MG63 (cell line): ENCODE measurements around the gene CTDNEP1. TPM values are rescaled to one million over a fixed set of nuclear protein-coding genes. Genes with fewer than 3 reads are reported as not detected.
"Not testable (repeated sequence)": the region's sequence is repeated elsewhere in the genome, so short reads cannot be mapped to it uniquely, and the experiment has no call there.

Experiments used
- DNase-seq: peaks from one replicate; pipeline ENCODE4 v3.0.0-alpha.2; 2020
- H3K27me3 ChIP-seq: fragments of 250-450 bp; sonication (Bioruptor Pico); 2 replicates; pipeline ENCODE4 v1.5.1; 2020; ENCODE audit warnings: mild to moderate bottlenecking, moderate library complexity
- H3K36me3 ChIP-seq: fragments of 250-450 bp; sonication (Bioruptor Pico); 2 replicates; pipeline ENCODE4 v1.5.1; 2020; ENCODE audit warnings: mild to moderate bottlenecking, moderate library complexity
- H3K4me3 ChIP-seq: fragments of 250-450 bp; sonication (Bioruptor Pico); 2 replicates; pipeline ENCODE4 v1.5.1; 2020; ENCODE audit warnings: mild to moderate bottlenecking, moderate library complexity
- H3K9me3 ChIP-seq: fragments of 250-450 bp; sonication (Bioruptor Pico); 2 replicates; pipeline ENCODE4 v1.5.1; 2020; ENCODE audit warnings: mild to moderate bottlenecking, moderate library complexity
- total RNA-seq: library from RNA; depleted of rRNA; stranded (reverse); fragments of >200 nt; shearing (Covaris generic); gene quantifications from 2 replicates; pipeline ENCODE4 v1.2.3, GENCODE V29; 2014; ENCODE audit warnings: low replicate concordance

Gene CTDNEP1
- total RNA-seq, 1 experiment from 2014 or later: 7.8 TPM

DNA sequence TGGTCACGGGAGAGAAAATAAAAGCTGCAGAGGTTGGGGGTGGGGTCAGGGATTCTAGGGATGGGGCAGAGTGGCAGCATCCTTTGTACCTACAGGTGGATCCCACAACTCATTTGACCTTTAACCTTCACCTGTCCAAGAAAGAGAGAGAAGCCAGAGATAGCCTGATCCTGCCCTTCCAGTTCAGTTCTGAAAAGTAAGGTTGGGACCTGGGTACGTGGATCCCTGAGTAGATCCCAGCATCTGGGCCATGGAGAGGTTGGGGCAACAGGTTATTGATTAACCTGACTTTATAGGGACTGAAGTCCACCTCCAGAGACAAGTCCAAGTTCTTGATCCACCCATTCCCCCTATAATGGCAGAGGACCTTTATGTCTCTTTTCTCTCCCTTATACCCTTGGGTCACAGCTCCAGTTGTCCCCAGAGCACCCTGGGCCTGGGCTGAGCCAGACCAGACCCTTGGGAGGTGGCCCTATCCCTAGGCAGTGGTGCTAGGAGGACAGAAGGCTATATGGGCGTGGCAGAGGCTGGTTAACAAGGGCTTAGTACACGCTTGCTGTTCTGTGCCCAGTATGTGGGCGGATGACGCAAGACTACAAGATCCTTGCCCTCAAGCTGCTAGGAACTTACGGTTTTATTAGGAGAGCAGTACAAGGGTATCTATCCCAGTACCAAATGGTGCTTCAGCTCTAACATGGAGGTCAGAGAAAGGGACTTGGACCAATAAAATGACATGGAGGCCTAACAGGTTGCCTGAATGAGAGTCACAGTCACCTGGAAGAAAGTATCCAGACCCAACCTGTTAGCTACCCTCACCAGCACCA lies 7.4 kb upstream of the CTDNEP1 start:
- peak; percentile 77 for DNase-seq
- H3K4me3 ChIP-seq: no peak overlapping the region
- H3K9me3 ChIP-seq: no peaks in the 10 kb centered on the region
- H3K36me3 ChIP-seq: peaks cover 26% of the 10 kb centered on the region
- H3K27me3 ChIP-seq: no peaks in the 10 kb centered on the region

DNA sequence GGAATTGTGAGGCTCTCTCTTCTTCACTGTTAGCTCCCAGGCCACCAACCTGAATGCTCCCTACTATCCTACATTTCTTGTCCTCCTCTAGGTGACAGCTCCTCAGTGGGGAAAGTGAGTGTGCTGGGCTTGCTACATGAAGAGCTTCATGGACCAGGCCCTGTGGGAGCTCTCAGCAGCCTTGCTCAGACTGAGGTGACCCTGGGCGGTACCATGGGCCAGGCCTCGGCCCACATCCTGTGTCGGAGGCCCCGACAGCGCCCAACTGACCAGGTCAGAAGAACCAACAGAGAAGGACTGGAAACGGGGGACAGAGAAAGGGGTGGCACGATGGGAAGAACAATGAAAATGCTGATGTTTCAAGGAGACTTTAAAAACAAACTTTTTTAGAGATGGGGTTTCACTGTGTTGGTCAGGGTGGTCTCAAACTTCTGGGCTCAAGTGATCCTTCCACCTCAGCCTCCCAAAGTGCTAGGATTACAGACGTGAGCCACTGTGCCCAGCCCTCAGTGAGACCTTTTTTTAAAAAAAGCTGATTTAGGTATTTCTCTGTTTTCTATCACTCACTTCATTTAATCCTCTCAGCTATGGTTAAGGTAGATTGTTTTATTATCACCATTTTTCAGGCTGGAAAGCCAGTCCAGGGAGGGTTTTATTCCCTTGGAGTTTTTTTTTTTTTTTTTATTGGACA lies 5.4 kb upstream of the CTDNEP1 start:
- H3K27me3 ChIP-seq: no peaks in the 10 kb centered on the region
- H3K4me3 ChIP-seq: no peak overlapping the region
- DNase-seq: no peak
- H3K36me3 ChIP-seq: peaks cover 26% of the 10 kb centered on the region
- H3K9me3 ChIP-seq: no peaks in the 10 kb centered on the region

DNA sequence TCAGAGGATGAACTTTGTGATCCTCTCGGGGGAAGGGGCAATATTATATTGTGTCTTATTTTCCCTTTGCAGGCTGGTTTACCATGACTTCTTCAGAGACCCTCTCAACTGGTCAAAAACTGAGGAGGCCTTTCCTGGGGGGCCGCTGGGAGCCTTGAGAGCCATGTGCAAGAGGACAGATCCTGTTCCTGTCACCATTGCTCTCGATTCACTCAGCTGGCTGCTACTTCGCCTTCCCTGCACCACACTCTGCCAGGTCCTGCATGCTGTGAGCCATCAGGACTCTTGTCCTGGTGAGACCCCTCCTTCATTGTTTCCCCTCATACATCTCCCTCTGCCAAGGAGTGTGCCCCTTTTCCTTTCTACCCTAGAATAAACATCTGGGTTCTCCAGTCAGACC lies 3.0 kb upstream of the CTDNEP1 start:
- no peak for DNase-seq
- H3K27me3 ChIP-seq: no peaks in the 10 kb centered on the region
- no peak overlapping the region for H3K4me3 ChIP-seq
- H3K9me3 ChIP-seq: no peaks in the 10 kb centered on the region
- peaks cover 26% of the 10 kb centered on the region for H3K36me3 ChIP-seq

DNA sequence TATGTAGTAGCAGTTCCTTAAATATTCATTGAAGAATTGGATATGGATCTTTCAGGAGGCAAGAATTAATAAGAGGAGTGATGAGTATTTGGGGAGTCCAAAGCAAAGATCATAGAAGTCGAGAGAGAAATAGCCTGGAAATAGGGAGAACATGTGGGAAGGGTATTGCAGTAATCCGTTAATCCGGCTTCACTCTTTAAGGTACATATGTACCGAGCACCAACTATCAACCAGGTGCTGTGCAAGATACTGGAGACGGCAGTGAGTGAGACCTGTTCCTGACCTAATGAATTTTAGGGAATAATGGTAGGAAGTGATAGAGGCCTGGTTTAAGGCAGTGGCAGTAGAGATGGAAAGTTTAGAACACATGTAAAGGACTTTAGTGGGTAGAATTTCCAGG lies 1.5 kb upstream of the CTDNEP1 start:
- no peaks in the 10 kb centered on the region for H3K9me3 ChIP-seq

DNA sequence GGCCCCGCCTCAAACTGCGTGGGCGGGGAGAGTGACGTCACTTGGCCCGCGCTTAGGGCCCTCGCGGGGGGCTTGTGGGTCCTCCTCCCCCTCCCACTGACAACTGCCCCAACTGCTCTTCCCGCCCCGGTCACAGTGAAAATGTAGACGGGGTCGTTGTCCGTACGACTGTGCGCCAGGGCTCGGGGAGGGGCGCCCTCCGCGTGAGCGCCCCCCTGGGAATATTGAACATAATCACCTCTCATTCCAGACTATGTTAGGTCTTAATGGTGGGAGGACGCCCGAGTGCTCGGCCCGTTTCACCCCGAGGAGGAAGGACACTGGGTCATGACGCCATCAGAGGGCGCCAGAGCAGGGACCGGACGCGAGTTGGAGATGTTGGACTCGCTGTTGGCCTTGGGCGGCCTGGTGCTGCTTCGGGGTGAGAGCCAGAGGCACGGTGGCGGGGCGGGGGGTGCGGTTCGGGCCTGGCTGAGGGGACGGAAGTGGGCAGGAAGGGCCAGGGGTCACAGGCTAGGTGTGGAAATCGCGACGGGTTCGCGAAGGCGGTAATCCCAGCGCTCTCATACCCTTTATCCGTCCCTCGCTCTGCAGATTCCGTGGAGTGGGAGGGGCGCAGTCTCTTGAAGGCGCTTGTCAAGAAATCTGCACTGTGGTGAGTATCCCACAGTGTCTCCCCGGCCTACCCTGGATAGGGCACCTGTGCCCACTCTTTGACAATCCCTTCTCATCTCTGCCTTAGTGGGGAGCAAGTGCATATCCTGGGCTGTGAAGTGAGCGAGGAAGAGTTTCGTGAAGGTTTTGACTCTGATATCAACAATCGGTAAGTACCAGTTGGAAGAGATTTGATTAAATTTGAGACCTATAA lies 876 bp upstream of the CTDNEP1 start, which contains the start of gene ELP5:
ELP5 (plus strand) TSS at position 40 of the 868 bp plus-strand sequence; CDS start at position 376, 336 bp downstream.
- peaks cover 19% of the 10 kb centered on the region for H3K36me3 ChIP-seq
- peak within 1 kb of the TSS; percentile 90 for H3K4me3 ChIP-seq
- no peaks in the 10 kb centered on the region for H3K9me3 ChIP-seq
- no peaks in the 10 kb centered on the region for H3K27me3 ChIP-seq
- peak; percentile 91 for DNase-seq

More for the DNA sequence above, 1.5 kb upstream of the CTDNEP1 start:
- Histone ChIP-seq H3K27me3 (no peaks in the 10 kb centered on the region), H3K4me3 (peak overlapping the region; percentile 90), H3K36me3 (peaks cover 21% of the 10 kb centered on the region)
- no peak for DNase-seq

DNA sequence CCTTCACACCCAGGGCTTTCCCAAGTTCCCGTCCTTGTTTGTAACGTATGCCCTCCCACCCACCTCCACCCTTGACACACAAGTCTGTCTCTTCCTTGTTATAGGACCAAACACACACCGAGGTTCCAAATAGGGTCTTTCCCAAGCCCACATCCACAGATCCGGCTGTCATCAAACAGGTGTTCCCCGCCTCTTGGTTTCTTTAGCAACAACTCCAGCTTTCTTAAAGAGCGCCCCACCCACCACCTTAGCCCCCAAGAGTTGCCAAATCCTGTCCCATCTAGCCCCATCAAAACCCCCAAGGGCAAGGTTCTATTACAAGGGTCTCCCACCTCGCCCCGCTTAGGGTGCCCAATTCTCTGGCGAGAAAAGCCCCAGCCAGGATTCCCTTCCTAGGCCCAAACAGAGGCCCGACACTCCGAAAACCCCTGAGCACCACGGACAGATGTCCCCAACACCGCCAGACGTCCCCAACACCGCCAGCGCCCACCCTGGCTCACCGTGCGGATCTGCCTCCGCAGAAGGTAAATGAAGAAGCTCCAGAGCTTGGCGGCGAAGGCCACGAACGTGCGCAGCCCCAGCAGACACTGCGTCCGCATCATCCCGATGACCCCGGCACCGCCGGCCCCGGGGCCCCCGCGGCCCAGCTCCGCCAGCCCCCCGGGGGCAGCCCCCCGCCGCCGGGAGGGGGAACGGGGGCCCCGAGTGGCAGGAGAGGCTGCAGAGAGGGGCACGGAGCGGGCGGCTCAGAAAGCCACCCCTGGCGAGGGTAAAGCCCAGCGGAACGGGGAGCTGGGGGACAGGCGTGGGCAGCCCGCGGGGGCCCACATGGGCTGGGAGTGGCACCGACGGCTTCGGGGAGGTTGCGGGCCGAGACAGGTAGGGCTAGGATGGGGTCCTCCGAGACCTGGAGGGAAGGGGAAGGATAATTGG lies 573 bp downstream of the CTDNEP1 start:
- peak overlapping the region; percentile 90 for H3K4me3 ChIP-seq
- no peaks in the 10 kb centered on the region for H3K27me3 ChIP-seq
- H3K9me3 ChIP-seq: no peaks in the 10 kb centered on the region
- no peak for DNase-seq
- H3K36me3 ChIP-seq: peaks cover 17% of the 10 kb centered on the region

DNA sequence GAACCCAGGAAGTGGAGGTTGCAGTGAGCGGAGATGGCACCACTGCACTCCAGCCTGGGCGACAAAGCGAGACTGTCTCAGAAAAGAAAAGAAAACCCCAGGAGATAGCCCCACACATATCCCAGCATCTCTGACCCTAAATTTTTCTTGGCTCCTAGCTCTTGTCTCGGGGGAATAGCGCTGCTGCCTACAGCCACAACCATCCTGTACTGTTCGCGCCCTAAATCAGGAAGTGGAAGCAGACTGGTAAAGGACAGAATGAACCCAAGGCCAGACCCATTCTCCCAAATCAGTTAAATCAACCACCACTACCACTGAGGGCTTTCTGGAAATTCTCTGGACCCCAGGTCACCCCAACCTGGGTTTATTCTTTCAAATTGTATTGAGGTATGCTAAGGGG lies 1.7 kb downstream of the CTDNEP1 start:
- H3K4me3 ChIP-seq: peak overlapping the region; percentile 90
- peaks cover 20% of the 10 kb centered on the region for H3K36me3 ChIP-seq
- no peaks in the 10 kb centered on the region for H3K27me3 ChIP-seq
- no peaks in the 10 kb centered on the region for H3K9me3 ChIP-seq
- DNase-seq: no peak

DNA sequence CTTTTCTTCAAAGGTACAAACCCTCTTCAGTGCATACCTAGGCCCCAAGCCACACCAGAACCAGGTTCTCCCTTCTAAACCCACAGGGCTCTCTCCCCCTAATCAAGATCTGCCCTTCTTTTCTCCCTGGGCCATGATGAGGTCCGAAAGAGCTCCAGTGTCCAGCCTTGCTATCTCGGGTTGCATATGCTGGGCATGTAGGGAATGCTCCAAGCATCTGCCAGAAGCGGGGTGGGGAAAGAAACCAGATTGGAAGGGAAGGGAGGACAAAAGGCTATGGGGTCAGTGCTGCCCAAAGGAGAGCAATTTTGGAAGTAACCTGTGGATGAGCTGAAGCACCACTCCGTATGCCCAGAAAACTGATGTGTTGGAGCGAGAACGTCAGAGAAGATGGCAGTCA lies 2.3 kb downstream of the CTDNEP1 start:
- Histone ChIP-seq H3K9me3 (no peaks in the 10 kb centered on the region), H3K4me3 (no peak overlapping the region), H3K27me3 (no peaks in the 10 kb centered on the region), H3K36me3 (peaks cover 15% of the 10 kb centered on the region)
- no peak for DNase-seq

DNA sequence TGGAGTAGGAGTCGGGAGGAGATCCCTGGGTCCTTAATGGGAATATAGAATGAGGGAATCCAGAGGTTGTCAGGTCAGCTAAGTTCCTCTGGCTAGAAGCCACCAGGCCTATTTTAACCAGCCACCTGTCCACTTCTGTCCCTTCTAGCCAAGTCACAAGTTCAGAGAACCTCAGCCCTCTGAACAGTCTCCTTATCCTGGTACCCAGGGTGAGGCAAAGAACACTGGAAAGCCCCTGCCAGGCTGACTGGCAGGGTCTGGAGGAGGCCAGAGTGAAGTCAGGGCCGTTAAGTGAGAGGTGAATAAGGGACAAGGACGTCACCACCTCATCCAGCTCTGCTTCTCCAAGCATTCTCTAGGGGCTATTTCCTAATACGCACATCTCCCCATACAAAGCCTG lies 2.7 kb downstream of the CTDNEP1 start:
- Histone ChIP-seq H3K9me3 (no peaks in the 10 kb centered on the region), H3K4me3 (no peak overlapping the region), H3K36me3 (peaks cover 13% of the 10 kb centered on the region), H3K27me3 (no peaks in the 10 kb centered on the region)
- no peak for DNase-seq

DNA sequence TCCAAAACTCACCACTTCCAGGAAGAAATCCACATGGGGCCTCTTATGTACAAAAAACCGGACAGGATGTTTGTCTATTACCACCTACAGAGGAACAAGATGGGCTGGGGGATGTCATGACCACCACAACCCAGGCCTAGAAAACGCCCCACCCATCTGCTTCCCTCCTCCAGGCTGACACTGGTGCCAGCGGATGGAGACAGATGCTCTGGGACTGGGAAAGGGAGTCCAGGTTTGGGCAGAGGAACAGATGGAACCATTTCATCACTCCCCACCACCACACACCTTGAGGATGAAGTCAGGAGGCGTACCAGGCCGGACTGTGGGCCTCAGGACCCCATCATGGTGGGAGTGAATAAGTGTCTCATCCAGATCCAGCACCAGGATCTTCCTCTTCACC lies 4.8 kb downstream of the CTDNEP1 start:
- DNase-seq: no peak
- Histone ChIP-seq H3K36me3 (peaks cover 13% of the 10 kb centered on the region), H3K27me3 (no peaks in the 10 kb centered on the region), H3K9me3 (no peaks in the 10 kb centered on the region), H3K4me3 (no peak overlapping the region)

DNA sequence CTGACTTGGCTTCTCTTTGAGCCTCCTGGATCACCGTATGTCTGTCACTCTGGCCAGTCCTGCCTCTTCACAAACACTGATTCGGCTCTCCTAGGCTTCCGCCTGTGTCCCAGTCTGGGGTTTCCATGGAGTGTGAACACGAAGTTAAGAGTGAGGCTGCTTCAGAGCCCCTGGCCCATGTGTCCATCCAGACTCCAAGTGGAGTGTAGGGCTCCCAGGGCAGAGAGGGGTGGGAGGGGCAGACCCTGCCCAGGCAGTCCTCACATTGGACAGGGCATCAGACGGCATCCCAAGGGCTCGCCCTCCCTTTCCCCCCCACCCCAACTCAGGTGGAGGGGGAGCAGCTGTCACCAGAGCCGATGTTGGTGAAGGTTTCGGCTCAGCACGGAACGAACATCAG lies 7.7 kb downstream of the CTDNEP1 start:
- H3K27me3 ChIP-seq, DNase-seq, H3K9me3 ChIP-seq, H3K4me3 ChIP-seq: not testable (repeated sequence)
- peaks cover 24% of the 10 kb centered on the region for H3K36me3 ChIP-seq

DNA sequence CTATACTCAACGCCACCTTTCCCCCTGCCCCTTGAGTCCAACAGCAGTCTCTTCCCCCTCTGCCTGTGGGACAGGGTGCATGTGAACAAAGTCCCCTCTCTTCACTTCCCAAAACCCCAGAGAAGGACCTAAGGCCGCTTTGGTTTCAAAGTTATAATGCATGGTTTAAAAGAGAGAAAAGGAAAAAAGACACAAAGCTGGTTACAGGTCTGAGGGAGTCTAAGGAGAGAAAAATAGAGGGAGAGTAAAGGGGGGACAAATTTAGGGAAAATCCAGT lies 8.1 kb downstream of the CTDNEP1 start:
- no peaks in the 10 kb centered on the region for H3K9me3 ChIP-seq
- H3K36me3 ChIP-seq: peaks cover 24% of the 10 kb centered on the region
- H3K27me3 ChIP-seq: no peaks in the 10 kb centered on the region
- no peak for DNase-seq
- peak overlapping the region; percentile 91 for H3K4me3 ChIP-seq

DNA sequence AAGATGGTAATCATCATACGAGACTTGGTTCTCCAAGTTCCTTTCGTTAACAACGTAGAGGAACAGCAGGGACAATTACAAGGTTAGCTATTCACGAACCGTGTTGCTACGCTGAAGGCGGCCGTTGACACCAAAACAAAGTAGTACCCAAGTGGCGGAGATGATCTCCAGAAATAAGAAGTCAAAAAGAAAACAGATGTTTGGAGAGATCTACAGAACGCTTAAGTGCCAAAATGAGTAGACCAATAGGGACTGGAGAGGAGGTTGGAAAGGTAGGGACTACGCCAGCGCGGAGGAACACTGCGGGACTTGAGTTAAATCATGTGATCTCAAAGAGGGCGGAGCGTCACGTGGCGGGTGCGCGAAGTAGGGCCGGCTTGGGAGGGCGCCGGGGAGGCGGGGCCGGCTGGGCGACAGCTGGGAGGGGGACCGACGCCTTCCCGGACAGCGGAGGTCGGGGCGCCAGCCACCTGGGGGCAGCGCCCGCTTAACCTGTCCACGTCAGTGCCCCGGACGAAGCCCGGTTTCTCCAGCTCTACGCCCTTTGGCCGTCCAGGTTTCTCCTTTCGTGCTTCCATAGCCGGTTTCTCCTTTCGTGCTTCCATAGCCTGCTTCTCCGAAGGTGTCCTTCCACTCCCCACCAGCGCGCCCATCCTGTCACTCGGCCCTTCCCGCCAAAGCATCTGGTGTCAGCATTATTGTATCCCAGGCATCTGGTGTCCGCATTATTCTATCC lies 8.6 kb downstream of the CTDNEP1 start:
- peak; percentile 87 for DNase-seq
- no peaks in the 10 kb centered on the region for H3K27me3 ChIP-seq
- peaks cover 24% of the 10 kb centered on the region for H3K36me3 ChIP-seq
- peak overlapping the region; percentile 91 for H3K4me3 ChIP-seq
- H3K9me3 ChIP-seq: no peaks in the 10 kb centered on the region

DNA sequence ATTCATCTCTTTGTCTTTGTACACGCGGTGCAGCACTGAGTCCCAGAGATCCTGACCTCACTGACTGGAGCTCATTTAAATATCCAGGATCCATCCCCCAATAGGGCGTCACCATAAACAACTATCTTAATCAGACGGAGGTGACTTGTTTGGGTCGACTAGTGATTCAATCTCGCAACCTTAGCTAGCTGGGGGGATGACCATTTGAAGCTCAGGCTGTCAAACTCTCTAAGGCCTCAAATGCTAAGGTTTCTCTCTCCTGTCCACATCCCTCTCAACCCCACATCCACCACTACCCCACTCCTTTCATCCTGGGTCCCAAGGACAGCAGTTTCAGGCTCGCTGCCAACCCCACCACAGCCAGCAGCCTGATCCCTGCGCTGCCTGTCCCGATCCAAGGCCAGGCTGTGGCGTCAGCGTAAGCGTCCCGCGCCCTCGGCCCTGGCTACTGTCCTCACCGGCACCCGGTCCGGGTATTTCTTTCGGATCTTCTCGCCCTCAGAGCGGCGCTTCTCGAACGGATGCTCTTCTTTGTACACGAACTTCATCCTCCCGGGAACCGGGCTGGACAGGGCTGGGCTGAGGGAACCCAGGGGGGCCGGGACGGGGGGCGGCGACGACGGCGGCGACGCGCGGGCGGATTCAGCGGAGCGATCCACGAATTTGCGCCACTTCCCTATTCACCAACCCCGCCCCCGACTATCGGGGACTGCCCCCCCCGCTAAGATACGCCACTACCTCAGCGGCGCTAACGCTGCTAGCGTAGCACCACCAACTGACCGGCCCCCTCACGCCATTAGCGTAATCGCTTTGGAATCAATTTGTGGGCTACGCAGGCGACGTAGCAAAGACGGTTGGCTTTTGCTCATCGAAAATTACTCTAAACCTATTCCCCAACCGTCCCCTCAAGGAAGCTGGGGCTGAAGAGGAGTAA lies 9.5 kb downstream of the CTDNEP1 start, which contains the start of gene GABARAP:
GABARAP (minus strand) TSS at position 667 of the 934 bp plus-strand sequence; CDS start at position 548, 119 bp downstream.
- peak; percentile 80 for DNase-seq
- Histone ChIP-seq H3K27me3 (no peaks in the 10 kb centered on the region), H3K9me3 (no peaks in the 10 kb centered on the region), H3K4me3 (peak within 1 kb of the TSS; percentile 91), H3K36me3 (peaks cover 29% of the 10 kb centered on the region)
